Neural cell (in vitro differentiated cells): ENCODE results near the gene FOXL1.

Experiments used
- EZH2 ChIP-seq: fragments of 200-600, 300-800 bp; shearing (Covaris generic), sonication (generic); IDR thresholded peaks from 2 replicates; pipeline ENCODE4 v1.6.1; 2014; ENCODE audit warnings: antibody characterized with exemption, low read length, borderline replicate concordance, mild to moderate bottlenecking; ENCODE audit not compliant: insufficient read depth, poor library complexity, severe bottlenecking
- MXI1 ChIP-seq: fragments of 450-650 bp; conservative IDR thresholded peaks from 2 replicates; pipeline ENCODE4 v1.6.1; 2014; ENCODE audit warnings: antibody characterized with exemption, mild to moderate bottlenecking; ENCODE audit not compliant: poor library complexity, severe bottlenecking
- TAF1 ChIP-seq: IDR thresholded peaks from 2 replicates; pipeline ENCODE4 v1.6.1; 2012; ENCODE audit warnings: low read depth
- TF ChIP-seq, protein P1 (sequence below): fragments of 450-650 bp; IDR thresholded peaks from 2 replicates; pipeline ENCODE4 v1.5.1; 2014; ENCODE audit warnings: antibody characterized with exemption, mild to moderate bottlenecking, moderate library complexity; ENCODE audit not compliant: poor library complexity, severe bottlenecking
- TF ChIP-seq, protein P2 (sequence below): IDR thresholded peaks from 2 replicates; pipeline ENCODE4 v1.6.1; 2012; ENCODE audit warnings: borderline replicate concordance

DNA sequence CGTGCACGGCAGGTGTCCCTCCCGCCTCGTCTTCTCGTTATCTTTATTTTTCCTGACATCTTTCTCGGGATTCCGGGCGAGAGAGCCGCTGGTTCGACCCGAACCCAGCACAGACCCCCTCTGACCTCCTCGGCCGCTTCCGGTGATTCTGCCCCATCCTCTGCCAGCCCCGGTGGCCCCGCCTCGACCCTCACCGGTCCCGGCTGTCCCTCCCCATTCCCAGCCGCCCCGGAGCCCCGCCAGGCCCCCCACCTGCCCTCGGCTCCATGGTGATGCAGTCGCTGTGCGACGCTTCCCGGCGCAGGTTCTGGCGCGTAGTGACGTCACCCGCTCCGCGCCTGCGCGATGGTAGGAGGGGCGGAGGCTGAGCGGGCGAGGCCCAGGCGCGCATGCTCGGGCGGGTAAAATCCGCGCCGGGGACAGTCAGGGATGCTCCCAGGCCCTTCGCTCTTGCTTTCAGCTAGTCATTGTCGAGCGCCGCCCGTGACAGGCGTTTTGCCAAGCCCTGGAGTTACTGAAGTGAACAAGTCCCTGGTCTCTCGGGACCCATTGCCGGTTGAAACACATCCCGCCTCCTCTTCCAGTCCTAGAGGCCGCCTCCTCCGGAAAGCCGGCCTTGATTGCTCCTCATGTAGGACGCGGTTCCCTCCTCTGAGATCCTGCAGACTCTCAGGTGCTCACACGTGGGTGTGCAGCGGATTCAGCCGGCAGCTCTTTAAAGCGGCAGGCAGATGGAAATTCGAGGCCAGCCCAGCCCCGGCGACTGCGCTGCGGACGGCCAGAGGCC lies 23.2 kb upstream of the FOXL1 start, which contains the start of gene MTHFSD:
- TF ChIP-seq, protein P1, sequence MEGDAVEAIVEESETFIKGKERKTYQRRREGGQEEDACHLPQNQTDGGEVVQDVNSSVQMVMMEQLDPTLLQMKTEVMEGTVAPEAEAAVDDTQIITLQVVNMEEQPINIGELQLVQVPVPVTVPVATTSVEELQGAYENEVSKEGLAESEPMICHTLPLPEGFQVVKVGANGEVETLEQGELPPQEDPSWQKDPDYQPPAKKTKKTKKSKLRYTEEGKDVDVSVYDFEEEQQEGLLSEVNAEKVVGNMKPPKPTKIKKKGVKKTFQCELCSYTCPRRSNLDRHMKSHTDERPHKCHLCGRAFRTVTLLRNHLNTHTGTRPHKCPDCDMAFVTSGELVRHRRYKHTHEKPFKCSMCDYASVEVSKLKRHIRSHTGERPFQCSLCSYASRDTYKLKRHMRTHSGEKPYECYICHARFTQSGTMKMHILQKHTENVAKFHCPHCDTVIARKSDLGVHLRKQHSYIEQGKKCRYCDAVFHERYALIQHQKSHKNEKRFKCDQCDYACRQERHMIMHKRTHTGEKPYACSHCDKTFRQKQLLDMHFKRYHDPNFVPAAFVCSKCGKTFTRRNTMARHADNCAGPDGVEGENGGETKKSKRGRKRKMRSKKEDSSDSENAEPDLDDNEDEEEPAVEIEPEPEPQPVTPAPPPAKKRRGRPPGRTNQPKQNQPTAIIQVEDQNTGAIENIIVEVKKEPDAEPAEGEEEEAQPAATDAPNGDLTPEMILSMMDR = no peak
- TF ChIP-seq MXI1 = peak; percentile 58
- TF ChIP-seq TAF1 = no peak
- TF ChIP-seq EZH2 = no peak
- TF ChIP-seq, protein P2, sequence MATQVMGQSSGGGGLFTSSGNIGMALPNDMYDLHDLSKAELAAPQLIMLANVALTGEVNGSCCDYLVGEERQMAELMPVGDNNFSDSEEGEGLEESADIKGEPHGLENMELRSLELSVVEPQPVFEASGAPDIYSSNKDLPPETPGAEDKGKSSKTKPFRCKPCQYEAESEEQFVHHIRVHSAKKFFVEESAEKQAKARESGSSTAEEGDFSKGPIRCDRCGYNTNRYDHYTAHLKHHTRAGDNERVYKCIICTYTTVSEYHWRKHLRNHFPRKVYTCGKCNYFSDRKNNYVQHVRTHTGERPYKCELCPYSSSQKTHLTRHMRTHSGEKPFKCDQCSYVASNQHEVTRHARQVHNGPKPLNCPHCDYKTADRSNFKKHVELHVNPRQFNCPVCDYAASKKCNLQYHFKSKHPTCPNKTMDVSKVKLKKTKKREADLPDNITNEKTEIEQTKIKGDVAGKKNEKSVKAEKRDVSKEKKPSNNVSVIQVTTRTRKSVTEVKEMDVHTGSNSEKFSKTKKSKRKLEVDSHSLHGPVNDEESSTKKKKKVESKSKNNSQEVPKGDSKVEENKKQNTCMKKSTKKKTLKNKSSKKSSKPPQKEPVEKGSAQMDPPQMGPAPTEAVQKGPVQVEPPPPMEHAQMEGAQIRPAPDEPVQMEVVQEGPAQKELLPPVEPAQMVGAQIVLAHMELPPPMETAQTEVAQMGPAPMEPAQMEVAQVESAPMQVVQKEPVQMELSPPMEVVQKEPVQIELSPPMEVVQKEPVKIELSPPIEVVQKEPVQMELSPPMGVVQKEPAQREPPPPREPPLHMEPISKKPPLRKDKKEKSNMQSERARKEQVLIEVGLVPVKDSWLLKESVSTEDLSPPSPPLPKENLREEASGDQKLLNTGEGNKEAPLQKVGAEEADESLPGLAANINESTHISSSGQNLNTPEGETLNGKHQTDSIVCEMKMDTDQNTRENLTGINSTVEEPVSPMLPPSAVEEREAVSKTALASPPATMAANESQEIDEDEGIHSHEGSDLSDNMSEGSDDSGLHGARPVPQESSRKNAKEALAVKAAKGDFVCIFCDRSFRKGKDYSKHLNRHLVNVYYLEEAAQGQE = peak; percentile 49
